GM21367 (cell line): ENCODE data around the gene KCTD16.

Source experiments
- ATAC-seq: cut with Tn5 transposase; IDR thresholded peaks from one replicate; pipeline ENCODE4 v1.9.1; 2021; ENCODE audit not compliant: unreplicated experiment

The KCTD16 gene

DNA sequence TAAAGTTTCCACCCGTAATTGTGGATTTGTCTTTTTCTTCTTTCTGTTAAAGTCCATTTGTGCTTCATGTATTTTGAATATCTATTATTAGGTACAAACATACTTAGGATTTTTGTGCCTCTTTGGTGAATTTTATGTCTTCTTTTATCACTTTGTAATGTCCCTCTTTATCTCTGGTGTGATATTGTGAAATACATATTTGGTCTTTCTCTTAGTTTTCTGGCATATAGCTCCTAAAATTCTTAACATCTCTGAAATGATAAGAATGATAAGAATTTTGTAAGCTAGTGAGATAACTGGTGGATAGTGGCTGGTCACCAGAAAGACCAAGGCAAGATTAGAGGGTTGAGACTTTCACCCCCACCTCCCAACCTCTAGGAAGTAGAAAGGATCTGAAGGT lies 111.1 kb downstream of the KCTD16 start:
- ATAC-seq, result no peak

- ATAC-seq, result no peak
These were observed 113.4 kb downstream of the KCTD16 start for GRCh38 chr5:144284036-144284435.

GRCh38 chr5:144284931-144285502 lies 114.3 kb downstream of the KCTD16 start:
- no peak for ATAC-seq

DNA sequence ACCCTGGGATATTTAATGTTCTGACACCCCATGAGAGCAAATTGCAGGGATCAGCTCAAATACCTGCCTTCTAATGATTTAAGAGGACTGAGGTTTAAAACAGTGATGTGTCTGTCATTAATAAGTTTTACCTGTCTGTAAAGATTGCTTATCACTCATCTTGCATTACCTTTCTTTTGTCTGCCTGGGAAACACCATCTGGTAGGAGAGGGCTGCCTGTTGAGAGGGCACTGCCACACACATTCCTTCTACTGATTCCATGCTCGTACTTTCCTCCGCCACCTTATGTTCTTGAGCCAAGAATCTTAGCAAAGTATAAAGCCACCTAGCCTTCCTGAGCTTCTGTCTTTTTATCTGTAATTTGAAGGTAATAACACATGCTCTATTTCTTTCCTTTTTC lies 118.6 kb downstream of the KCTD16 start:
- no peak for ATAC-seq

- ATAC-seq, result no peak
These were observed 121.4 kb downstream of the KCTD16 start for GRCh38 chr5:144292029-144292428.

- ATAC-seq, result no peak
These were observed 124.6 kb downstream of the KCTD16 start for GRCh38 chr5:144295284-144295683.

- no peak for ATAC-seq
These were observed 126.4 kb downstream of the KCTD16 start for GRCh38 chr5:144297081-144297480.

GRCh38 chr5:144298658-144299057 lies 128.0 kb downstream of the KCTD16 start:
- ATAC-seq, result no peak

DNA sequence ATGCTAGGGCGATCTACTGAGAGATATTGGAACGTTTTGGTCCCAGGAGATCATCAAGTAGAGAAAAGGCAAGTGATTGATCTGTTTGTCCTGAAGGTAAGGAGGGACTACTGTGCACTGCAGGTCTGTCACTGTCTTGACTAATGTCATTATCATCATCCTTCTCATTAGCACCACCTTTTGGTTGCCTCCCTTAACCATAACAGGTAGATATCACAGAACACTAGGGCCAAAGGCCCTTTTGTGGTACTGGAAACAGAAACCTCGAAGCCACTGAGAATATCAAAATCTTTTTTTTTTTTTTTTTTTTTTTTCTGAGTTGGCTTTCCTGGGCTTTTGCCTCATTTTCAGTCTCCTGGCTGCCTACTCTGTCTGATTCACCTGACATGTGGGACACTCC lies 134.0 kb downstream of the KCTD16 start:
- ATAC-seq, result no peak

- no peak for ATAC-seq
These were observed 137.1 kb downstream of the KCTD16 start for GRCh38 chr5:144307736-144308135.

GRCh38 chr5:144308174-144308573 lies 137.5 kb downstream of the KCTD16 start:
- no peak for ATAC-seq

DNA sequence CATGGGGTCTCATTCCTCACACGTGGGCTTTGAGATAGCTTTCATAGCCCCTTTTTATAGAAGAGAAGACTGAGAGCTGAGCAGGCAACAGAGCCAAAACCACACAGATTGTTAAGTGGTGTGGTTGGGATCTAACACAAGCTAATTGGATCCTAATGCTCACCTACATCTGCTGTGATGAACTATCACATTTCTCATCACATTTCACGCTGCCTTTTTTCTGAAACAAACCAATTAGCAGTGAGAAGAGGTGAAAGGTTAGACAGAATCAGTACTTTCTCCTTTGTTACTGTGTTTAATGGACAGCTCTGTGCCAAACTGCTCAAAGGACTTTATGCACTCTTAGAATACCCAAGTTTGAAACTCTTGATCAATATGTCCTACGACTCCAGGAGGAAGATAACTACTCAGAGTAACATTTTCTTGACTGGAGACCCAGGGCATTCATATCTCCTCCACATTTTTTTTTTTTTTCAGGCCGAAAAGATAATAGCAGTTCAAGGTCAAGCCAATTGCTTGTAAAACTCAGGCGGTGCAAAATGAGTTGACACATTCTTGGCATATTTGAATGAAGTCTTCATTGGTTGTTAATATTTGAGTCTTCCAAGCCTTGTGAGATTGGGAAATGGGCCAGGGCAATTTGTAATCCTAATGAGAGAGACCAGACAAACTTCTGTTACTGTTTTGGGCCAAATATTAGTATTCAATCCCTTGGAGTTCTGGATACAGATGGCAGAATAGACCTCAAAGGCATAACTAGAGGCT lies 138.4 kb downstream of the KCTD16 start:
- ATAC-seq, result no peak

DNA sequence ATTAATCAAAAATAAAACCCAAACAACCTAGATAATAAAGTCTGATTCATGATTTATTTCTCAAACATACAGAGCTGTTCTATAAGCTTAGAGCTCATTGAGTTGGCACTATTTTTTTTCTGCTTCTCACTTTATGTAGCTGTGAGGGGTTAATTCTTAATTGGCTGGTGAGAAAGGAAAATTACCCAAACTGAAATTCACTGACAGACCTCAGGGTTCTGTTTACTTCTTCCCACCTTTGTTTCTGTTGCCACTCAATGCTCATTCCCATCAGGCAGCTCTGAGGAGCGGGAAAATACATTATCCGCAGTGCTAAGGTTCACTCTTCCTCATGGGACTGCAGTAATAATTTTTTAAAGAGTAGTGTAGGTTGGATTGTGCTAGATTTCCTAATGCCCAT lies 139.9 kb downstream of the KCTD16 start:
- ATAC-seq, result no peak

DNA sequence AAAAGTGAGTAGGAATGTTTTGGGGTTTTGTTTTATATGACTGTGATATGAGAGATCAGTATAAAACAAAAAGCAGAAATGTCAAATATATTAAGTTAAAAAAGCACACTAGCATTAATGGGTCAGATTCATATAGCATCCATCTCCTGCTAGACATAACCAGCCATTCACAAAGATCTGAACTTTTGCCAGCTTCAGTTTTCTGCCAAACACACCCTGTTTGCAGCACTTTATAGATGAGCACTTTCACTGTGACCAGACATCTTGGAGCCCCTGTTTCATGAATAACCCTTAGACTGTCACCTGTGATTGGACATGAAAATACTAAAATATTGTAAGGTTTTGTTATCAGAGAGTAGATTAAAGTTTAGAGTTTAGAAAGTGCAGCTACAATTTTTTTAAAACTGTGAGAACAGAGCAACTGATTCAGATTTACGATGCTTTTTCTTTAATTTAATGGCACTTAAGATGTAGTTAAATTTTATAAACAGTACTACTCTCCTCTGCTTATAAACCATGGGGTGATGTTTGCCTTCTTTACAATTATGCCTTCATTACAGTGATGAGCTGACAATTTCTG lies 142.6 kb downstream of the KCTD16 start:
- ATAC-seq, result no peak

- ATAC-seq, result no peak
These were observed 144.4 kb downstream of the KCTD16 start for GRCh38 chr5:144315026-144315425.

DNA sequence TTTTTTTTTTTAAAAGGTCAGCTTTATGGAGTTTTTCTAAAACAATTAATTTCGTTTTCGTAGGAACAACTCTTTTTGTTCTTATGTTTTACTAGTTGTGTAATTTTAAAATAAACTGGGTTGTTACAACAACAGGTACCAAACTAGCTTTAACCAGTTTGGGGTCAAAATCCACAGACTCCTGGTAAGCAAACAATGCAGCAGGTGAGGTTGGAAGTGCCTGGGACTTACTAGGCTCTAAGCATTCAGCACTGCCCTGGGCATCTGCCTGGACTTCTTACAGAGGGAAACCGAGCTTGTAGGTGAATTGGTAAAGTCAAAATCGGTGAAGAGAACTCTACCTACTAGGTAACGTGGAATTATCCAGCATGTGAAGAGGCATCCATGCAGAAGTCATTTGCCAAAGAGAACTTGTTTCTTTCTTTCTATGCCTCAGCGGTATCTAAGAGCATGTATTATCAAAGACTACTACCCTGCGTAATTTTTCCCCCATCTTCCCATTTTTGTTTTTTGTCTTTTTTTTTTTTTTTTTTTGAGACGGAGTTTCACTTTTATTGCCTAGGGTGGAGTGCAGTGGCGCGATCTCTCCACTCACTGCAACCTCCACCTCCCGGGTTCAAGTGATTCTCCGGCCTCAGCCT lies 145.4 kb downstream of the KCTD16 start:
- no peak for ATAC-seq

DNA sequence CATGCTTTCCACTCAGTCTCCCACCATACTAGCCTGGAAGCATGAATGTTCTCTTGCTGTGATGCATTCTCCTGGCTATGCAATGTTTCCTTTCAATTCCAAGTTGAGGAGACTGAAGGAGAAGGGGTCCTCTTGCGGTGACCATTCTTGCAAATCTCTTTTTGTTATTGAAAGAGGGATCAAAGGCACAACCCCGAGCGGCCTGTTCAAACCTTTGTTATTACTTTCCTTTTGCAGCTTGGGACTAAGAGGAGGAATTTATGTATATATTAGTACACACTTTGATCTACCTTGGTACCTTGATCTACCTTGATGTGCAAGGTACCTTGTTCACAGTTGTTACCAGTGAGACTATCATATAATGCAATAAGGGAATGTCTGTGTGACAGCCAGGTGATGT lies 147.3 kb downstream of the KCTD16 start:
- ATAC-seq, result no peak

- ATAC-seq, result no peak
These were observed 147.8 kb downstream of the KCTD16 start for GRCh38 chr5:144318460-144318859.

DNA sequence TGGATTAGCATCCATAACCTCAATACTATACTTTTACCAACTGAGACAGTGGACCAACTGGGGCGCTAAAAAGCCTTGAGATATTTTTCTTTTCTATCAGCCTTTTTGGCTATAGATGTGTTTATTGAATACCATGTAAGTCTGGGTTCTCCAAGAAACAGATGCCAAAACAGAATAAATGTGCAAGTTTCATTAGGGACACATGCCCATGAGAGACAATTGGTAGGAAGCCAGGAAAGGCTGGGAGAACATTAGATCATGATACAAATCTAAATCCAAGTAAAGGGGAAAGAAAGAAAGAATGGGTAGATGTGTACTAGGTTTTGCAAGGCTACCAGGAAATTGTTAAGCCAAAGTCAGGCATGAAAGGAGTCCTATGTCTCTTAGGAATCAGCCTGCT lies 152.5 kb downstream of the KCTD16 start:
- no peak for ATAC-seq

DNA sequence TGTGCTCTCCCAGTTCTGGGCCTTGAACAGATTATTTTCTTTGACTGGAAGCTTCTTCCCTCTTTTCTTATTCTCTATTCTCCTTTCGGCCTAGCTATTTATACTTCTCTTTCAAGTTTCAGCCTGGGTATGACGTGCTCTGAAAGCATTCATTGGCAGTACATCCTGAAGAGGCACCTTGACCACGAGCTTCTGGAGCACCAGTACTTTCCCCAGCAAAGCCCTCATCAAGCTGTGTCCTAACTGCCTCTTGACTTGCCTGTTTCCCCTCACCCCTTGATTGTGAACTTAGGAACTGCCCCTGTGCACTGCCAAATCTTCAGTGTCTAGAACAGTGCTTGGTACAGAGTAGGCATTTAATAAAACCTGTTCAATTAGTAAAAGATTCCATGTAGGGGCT lies 154.9 kb downstream of the KCTD16 start:
- ATAC-seq, result no peak

DNA sequence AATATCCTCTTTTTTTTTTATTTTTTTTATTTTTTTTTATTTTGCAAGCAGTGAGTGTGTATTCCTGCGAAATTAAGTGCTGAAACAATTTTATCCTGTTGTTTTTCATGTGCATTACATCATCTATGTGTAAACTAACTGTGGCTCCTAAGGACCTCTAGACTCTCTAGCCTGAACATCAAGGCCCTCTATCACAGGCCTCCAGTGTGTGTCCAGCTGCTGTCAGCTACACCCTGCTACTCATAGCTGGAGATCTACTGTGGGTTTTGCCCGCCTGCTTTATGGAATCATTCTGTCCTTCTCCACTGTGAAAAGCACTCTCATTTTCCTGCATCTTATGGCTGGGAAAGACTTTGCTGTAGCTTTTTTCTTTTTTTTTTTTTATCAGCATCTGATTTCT lies 157.8 kb downstream of the KCTD16 start:
- ATAC-seq, result no peak

DNA sequence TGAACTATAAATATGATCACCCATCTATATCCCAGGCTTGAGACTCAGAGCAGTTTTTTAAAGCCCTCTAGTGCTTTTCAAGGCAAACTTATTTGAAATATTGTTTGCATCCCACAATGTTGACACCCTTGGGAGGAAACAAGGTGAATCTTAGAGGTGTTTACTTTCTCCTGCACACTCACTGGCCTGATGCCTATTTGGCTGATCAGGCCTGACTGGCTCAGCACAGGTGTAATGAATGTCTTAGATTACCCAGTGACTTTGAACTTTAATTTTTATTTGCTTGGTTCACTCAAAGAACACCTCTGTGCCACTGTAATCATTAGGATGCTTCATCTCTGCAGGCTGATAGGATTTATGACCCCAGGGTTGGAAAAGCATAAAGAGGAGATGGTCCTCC lies 158.3 kb downstream of the KCTD16 start:
- ATAC-seq, result no peak
